ENCODE measurements around the gene COL23A1.

Gene COL23A1

DNA sequence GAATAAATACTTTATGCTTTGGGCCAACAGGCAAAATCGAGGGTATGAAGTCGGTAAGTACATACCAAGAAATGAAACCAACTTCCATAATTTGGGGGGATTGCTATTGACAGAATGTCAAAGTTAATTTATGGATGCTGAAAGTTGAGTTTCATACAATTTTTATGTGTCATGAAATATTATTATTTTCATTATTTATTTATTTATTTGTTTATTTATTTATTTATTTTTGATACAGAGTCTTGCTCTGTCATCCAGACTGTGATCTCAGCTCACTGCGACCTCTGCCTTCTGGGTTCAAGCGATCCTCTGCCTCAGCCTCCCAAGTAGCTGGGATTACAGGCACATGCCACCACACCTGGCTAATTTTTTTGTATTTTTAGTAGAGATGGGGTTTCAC, 398.5 kb downstream of the COL23A1 start:
- no peak for DNase-seq (ENCODE audit: low read depth in 2 of 2)

DNA sequence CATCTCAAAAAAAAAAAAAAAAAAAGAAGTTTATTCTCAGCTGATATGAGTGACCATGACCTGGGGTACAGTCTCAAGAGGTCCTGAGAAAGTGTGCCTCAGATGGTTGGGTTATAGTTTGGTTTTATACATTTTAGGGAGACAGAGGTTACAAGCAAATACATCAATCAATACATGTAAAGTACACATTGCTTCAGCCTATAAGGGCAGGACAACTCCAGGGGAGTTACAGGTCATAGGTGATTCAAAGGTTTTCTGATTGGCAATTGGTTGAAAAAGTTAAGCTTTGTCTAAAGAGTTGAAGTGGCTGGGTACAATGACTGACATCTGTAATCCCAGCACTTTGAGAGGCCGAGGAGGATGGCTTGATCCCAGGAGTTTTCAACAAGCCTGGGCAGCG, 400.8 kb downstream of the COL23A1 start:
- DNase-seq (ENCODE audit: low read depth in 2 of 2) = no peak
